ENCODE results near the gene XG. TPM values are rescaled to one million over a fixed set of nuclear protein-coding genes. Genes with fewer than 3 reads are reported as not detected.

The XG gene
- total and polyA plus RNA-seq, 2 of the 4 experiments (the other 2 are of a cell fraction) = under 0.01 TPM; not detected in 1

DNA sequence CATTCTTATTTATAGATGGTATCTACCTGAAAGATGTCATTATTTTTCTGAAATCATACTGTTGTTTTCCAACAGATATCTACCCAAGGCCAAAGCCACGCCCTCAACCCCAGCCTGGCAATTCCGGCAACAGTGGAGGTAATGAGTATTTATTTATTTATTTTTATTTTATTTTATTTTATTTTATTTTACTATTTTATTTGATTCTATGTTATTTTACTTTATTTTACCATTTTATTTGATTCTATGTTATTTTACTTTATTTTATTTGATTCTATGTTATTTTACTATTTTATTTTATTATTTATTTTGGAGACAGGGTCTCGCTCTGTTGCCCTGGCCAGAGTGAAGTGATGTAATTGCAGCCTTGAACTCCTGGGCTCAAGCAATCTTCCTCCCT is 37.7 kb downstream of the XG start:
- H3K14ac ChIP-seq (replicated peaks; ENCODE audit: low read depth, low read length) = no peak overlapping the region
- DNase-seq = no peak
- H3K27ac ChIP-seq (ENCODE audit: insufficient read depth, low read length) = no peak overlapping the region
- in situ Hi-C loops (cut with MboI; ENCODE audit: low sequenced_read_pairs) (no loop called here), dilution Hi-C loops (cut with HindIII; ENCODE audit: low sequenced_read_pairs, unreplicated experiment) (no loop called here), intact Hi-C loops (cut with micrococcal nuclease) (no loop called here)
- H4K5ac ChIP-seq (ENCODE audit: low read depth, low read length) = no peak overlapping the region
- no peak overlapping the region for H3K4ac ChIP-seq (ENCODE audit: low read depth, low read length)
- H2BK15ac ChIP-seq (ENCODE audit: low read depth, low read length) = no peak overlapping the region
- H2AFZ ChIP-seq (replicated peaks; ENCODE audit: low read length, poor library complexity) = no peak overlapping the region
- WGBS, 2 experiments (ENCODE audit: extremely low coverage in 2 of 2, insufficient read length in 1 of 2) = no CpG with 5 or more reads among the region's 3 CpGs
- CTCF ChIA-PET = no interaction called here
- no peak overlapping the region for H2BK20ac ChIP-seq (ENCODE audit: low read depth, low read length)
- no peak overlapping the region for H4K91ac ChIP-seq (ENCODE audit: insufficient read depth, low read depth, low read length)
- ATAC-seq (ENCODE audit: low read depth) = no peak
- no peak overlapping the region for H2BK5ac ChIP-seq (ENCODE audit: low read depth, low read length, poor library complexity, severe bottlenecking)
- H3K9me1 ChIP-seq (ENCODE audit: insufficient read depth, low read length) = no peaks in the 10 kb centered on the region
- no peak overlapping the region for H4K8ac ChIP-seq (ENCODE audit: low read depth in 2 of 2, low read length in 2 of 2)
- POLR2A ChIA-PET (ENCODE audit: unreplicated experiment) = no interaction called here
- TF ChIP-seq CHD1 (IDR thresholded peaks at IDR 0.05; ENCODE audit: low read depth, low read length) = no peak
- no peak overlapping the region for H3K9ac ChIP-seq (ENCODE audit: low read depth, low read length)
- H2AK9ac ChIP-seq (replicated peaks; ENCODE audit: low read depth, low read length, poor library complexity) = no peak overlapping the region
- no peak overlapping the region for H2AK5ac ChIP-seq (ENCODE audit: low read depth, low read length)
- BruUV-seq (replicated peaks) = no TSS peak
- peaks cover 10% of the 10 kb centered on the region for H3K27me3 ChIP-seq (ENCODE audit: control insufficient read depth, insufficient read depth, low read length)
- H3K4me3 ChIP-seq (ENCODE audit: insufficient read depth, low read depth, low read length) = no peak overlapping the region
- no peak overlapping the region for H3K4me2 ChIP-seq (ENCODE audit: low read depth, low read length)
- no peak overlapping the region for H2BK120ac ChIP-seq (ENCODE audit: low read depth, low read length)
- no peak overlapping the region for H3K18ac ChIP-seq (ENCODE audit: low read depth, low read length)
- H4K20me1 ChIP-seq (ENCODE audit: insufficient read depth, low read length) = no peaks in the 10 kb centered on the region
- H3K9me3 ChIP-seq (ENCODE audit: control insufficient read depth, insufficient read depth, low read length) = no peaks in the 10 kb centered on the region
- H3K56ac ChIP-seq (ENCODE audit: extremely low read depth, insufficient read depth, low read length) = no peak overlapping the region
- no peaks in the 10 kb centered on the region for H3K36me3 ChIP-seq (ENCODE audit: control insufficient read depth, insufficient read depth, low read length)
- H3K79me1 ChIP-seq (ENCODE audit: low read depth in 1 of 2, low read length in 2 of 2) = no peaks in the 10 kb centered on the region
- H3K23ac ChIP-seq (ENCODE audit: low read depth, low read length) = no peak overlapping the region
- no peaks in the 10 kb centered on the region for H3K4me1 ChIP-seq (ENCODE audit: control insufficient read depth, insufficient read depth, low read length)

All from IMR-90 (cell line).